HG02840 (cell line): ENCODE data around the gene SCARB1.
"Not testable (repeated sequence)": the region's sequence is repeated elsewhere in the genome, so short reads cannot be mapped to it uniquely, and the experiment has no call there.

Experiments used
- ATAC-seq: cut with Tn5 transposase; IDR thresholded peaks from one replicate; pipeline ENCODE4 v1.9.1; 2021; ENCODE audit warnings: mild to moderate bottlenecking, moderate library complexity, moderate number of reproducible peaks; ENCODE audit not compliant: unreplicated experiment, low FRiP score

The SCARB1 gene, protein sequence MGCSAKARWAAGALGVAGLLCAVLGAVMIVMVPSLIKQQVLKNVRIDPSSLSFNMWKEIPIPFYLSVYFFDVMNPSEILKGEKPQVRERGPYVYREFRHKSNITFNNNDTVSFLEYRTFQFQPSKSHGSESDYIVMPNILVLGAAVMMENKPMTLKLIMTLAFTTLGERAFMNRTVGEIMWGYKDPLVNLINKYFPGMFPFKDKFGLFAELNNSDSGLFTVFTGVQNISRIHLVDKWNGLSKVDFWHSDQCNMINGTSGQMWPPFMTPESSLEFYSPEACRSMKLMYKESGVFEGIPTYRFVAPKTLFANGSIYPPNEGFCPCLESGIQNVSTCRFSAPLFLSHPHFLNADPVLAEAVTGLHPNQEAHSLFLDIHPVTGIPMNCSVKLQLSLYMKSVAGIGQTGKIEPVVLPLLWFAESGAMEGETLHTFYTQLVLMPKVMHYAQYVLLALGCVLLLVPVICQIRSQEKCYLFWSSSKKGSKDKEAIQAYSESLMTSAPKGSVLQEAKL

DNA sequence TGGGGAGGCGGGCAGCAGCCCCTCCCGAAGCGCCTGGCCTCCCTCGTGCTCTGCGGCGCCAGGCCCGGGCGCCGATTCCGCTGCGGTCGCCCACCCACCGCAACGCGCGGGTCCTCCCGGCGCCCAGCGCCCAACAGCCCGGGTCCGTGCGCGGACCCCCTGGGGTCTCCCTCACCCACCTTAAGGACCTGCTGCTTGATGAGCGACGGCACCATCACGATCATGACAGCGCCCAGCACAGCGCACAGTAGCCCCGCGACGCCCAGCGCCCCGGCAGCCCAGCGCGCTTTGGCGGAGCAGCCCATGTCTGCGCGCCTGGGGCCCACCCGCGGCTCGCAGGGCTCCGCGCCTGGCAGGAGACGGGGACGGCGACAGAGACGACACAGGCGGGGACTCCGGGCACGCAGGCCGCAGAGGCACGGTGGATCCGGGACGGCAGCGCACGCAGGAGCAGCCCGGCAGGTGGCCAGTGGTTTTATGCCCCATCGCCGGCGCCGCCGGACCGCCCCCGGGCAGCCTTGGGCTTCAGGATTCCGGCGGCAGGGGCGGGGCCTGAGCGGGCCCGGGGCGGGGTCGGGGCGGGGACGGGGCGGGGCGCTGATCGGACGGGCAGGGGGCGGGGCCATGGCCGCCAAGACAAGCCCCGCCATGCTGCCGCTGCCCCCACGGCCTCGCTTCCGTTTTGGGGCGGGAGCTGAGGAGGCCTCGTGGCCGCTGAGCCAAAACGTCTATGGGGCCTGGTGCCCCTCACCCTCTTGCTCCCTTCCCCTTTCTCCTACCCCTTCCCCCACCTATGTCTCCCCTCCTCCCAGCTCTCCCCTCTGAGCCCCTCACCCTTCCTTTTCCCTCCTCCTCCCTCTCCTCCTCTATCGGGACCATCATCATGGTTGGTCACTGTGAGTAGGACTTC is at the start of gene SCARB1:
SCARB1 (minus strand) TSS at position 449 of the 910 bp plus-strand sequence; CDS start at position 305, 144 bp downstream.
- ATAC-seq, result peak; percentile 64

DNA sequence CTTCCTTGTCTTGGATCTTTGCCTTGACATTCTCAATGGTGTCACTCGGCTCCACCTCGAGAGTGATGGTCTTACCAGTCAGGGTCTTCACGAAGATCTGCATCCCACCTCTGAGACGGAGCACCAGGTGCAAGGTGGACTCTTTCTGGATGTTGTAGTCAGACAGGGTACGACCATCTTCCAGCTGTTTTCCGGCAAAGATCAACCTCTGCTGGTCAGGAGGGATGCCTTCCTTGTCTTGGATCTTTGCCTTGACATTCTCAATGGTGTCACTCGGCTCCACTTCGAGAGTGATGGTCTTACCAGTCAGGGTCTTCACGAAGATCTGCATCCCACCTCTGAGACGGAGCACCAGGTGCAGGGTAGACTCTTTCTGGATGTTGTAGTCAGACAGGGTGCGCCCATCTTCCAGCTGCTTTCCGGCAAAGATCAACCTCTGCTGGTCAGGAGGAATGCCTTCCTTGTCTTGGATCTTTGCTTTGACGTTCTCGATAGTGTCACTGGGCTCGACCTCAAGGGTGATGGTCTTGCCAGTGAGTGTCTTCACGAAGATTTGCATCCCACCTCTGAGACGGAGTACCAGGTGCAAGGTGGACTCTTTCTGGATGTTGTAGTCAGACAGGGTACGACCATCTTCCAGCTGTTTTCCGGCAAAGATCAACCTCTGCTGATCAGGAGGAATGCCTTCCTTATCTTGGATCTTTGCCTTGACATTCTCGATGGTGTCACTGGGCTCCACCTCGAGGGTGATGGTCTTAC is 49.0 kb upstream of the SCARB1 start:
- ATAC-seq, result not testable (repeated sequence)

DNA sequence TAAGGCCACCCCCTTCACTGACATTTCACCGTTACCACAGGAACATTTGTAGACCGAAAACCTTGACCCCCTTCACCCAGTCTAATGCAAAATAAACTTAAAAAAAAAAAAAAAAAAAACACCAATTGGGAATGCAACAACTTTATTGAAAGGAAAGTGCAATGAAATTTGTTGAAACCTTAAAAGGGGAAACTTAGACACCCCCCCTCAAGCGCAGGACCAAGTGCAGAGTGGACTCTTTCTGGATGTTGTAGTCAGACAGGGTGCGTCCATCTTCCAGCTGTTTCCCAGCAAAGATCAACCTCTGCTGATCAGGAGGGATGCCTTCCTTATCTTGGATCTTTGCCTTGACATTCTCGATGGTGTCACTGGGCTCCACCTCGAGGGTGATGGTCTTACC is 47.9 kb upstream of the SCARB1 start:
- ATAC-seq, result not testable (repeated sequence)

DNA sequence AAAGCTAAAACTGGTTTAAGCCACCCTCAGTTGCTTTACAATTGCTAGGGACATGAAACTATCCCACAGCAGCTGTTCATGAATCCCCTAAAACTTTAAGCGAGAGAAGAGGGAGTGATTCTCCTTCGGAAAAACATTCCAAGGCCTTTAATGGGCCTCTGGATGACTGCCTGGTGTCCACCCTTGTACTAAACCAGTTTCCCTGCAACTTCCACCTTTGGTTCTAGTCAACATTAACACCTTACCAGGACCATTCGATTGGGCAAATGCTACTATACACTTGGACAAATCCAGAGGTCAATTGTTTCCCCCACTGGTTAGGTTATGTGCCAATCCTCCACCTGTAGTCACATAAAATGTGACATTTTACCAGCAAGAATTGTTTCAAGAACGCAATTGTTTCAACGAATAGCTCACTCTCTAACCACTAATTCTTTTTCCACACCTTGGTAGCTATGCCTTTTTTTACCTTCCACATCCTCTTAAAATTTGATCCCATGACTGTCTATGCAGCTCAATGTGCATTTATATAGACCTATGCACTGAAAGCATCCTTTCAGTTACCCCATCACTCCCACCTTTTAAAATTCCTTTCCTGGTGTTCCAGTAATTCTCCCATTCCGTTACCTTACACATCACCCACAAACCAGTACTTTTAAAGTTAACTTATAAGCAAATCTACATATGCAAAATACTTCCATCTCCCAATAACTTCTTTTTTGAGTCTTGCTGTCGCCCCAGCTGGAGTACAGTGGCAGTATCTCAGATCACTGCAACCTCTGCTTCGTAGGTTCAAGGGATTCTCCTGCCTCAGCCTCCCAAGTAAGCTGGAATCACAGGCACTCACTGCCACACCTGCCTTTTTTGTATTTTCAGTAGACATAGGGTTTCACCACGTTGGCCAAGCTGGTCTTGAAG is 47.2 kb upstream of the SCARB1 start:
- ATAC-seq, result no peak

DNA sequence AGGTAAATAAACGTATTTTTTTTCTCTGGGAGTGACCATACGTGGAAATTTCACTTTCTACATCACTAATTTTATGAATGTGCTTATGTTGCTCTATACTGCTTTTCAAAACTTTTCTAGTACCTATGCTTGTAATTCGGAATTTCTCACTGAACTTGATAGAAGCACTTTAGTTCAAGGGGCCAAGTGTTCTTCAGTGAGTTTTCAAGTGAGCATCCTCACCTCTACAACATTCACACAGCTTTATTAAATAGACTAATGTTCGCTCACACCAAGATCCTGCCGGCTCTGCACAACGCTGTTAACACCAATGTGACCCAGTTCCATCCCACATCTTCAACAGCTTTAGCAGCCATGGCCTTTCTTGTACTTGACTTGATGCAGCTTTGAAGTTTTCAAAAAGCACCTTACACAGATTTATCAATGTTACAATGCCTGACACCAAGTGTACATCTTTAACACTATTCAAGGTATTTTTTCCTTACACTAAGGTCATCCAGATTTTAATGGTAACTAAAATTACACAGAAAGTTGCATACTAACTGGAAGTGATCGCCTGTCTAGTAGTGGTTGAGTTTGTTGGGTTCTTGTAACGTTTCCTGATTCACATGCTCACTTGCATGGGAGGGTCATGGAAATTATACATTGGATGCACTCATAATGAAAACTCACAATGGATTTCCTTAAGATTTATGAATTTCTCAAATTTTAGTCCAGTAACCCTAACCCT is 46.3 kb upstream of the SCARB1 start:
- ATAC-seq, result no peak

DNA sequence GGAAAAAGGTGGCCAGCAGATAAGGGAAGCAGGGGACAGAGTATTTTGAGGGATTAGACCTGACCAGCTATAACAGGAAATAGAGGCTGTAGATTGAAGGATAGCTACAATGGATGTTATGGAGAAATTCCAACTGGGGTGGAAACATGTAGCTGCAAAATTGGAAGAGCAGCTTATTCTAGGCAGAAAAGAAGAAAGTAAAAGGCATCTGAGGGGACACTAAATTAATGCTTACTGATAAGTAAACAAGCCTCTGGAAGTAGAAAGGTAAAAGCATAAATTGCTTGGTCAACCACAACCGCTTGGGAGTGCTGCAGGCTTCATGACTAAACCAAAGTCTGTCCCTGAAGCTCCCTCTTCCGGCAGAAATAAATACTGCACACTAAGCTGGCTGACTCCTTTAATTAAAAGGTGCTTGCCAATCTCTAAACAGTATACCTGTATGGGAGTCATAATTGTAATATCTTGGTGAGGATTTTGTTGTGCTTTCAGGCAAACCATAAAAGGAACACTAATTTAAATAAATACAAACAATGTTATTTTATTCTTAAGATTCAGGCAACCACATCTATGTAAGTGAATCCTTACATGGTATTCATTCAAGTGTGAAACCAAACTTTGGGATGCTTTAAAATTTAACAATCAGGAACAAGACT is 43.1 kb upstream of the SCARB1 start:
- ATAC-seq, result peak; percentile 55

DNA sequence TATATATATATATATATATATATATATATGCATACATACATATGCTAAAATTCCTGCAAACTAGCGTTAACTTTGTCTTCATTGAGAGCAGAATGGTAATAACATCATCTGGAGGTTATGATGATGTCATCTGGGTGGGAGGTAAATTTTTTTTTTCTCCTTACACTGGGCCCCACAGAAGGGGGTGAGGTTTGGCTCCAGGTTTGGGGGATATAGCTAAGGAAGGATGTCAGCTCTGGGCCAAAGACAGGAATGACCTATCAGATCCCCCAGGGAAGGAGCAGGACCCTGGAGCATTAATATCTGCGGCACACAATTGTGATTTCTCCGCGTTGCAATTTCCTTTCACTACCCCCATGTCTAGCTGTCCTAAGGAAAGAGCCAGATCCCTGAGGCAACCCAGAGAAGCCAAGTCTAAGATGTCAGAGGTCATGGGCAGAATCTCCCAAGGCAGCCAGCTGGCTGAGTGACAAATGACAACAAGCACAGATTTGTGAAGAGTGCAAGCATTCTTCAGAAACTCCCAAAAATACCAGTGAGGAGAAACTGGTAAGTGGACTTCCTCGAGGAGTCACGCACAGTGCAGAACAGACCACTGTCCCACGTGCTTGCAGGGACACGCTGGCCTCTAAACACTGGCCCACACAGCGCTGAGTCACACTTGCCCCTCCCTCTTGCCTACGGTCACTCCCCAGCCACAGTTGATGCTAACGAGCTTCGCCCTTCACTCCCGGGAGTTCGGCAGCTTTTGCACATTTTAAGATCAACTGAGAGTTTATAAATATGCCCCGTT is 40.8 kb upstream of the SCARB1 start:
- no peak for ATAC-seq

DNA sequence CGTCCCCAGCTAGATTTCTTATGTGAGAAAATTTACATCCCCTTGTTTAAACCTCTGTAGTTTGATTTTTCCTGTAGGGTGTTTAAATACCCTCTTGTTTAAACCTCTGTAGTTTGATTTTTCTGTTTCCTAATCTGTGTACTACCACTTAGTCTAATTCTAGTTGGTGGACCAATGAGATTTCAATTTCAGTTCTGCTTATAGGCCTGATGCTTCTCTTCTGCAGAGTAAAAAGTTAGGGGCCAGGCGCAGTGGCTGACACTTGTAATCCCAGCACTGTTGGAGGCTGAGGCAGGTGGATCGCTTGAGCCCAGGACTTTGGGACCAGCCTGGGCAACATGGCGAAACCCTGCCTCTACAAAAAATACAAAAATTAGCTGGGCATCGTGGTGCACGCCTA is 39.3 kb upstream of the SCARB1 start:
- no peak for ATAC-seq

DNA sequence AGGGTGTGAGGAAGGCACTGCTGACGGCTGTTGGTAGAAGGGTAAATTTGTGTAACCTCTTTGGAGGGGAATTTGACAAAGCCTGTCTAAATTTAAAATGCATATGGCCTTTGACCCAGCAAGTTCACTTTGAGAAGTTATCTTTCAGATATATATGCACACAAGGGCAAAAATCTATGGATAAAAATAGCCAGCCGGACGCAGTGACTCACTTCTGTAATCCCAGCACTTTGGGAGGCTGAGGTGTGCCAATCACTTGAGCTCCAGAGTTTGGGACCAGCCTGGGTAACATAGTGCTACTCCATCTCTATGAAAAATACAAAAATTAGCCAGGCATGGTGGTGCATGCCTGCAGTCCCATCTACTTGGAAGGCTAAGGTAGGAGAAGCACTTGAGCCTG is 37.3 kb upstream of the SCARB1 start:
- ATAC-seq, result no peak

DNA sequence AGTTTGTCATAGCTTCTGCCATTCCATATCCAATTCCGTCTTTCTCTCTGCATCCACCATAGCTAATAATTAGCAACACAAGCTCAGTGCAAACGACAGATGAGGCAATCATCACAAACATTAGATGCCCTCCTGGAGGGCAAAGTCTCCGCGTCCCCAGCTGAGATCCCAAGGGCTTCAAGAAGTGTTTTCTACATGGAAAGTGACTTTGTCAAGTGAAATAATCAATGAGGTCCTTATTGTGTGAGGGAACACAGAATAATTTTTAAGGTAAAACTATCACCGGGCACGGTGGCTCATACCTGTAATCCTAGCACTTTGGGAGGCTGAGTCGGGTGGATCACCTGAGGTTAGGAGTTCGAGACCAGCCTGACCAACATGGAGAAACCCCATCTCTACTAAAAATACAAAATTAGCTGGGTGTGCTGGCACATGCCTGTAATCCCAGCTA is 36.7 kb upstream of the SCARB1 start:
- ATAC-seq, result not testable (repeated sequence)

DNA sequence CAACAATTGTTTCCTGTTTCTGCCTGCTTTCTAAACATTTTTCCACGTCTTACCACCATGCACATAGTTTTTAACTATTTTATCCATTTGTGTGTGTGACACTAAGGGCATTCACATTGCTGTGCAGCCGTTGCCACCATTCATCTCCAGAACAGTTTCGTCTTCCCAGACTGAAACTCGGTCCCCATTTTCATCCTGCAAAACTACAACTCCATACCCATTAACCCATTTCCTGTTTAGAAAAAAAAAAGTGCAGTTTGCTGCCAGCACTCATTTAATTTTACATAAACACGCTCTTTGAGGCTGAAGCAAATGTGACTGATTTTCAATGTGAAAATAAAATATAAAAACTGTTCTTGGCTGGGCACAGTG is 35.2 kb upstream of the SCARB1 start:
- ATAC-seq, result no peak

DNA sequence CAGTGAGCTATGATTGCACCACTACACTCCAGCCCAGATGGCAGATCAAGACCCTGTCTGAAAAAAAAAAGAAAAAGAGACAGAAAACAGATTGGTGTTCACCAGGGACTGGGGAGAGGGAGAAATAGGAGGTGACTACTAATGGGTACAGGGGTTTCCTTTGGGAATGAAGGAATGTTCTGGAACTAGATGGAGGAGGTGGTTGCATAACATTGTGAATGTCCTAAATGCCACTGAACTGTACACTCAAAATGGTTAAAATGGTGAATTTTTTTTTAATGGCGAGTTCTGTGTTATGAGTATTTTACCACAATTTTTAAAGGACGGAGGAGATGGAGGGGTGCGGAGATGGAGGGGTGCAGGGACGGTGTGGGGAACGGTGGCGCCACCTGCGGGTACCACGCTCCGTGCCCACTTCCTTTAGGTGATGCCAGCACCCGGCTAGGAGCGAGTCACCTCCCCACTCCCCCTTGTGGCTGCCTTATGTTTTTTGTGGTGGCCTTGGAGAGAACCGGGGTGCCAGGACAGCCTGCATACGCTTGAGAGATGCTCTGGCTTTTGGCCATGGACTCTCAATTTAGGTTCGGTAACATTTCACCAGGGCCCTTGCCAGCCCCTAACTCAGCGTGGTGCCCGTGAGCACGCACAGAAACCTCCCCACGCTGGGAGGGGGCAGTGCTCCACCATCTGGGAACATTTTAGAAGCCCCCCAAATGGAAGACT is 34.7 kb upstream of the SCARB1 start:
- ATAC-seq, result no peak

DNA sequence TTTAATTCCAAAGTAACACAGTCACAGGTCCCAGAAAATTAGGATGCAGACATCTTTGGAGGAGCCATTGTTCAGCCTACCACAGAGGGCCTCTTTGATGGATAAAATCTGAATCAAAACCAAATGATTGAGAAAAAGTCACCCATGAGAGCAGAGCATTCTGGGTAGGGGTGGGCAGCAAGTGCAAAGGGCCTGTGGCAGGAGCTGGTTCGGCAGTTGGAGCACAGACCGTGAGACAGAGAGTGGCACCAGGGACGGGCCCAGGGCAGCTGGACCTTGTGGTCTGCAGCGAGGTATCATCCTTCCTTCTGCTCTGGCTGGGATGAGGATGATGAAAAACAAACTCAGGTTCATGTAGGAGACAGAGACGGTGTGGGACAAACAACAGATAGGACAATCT is 32.8 kb upstream of the SCARB1 start:
- ATAC-seq, result no peak

DNA sequence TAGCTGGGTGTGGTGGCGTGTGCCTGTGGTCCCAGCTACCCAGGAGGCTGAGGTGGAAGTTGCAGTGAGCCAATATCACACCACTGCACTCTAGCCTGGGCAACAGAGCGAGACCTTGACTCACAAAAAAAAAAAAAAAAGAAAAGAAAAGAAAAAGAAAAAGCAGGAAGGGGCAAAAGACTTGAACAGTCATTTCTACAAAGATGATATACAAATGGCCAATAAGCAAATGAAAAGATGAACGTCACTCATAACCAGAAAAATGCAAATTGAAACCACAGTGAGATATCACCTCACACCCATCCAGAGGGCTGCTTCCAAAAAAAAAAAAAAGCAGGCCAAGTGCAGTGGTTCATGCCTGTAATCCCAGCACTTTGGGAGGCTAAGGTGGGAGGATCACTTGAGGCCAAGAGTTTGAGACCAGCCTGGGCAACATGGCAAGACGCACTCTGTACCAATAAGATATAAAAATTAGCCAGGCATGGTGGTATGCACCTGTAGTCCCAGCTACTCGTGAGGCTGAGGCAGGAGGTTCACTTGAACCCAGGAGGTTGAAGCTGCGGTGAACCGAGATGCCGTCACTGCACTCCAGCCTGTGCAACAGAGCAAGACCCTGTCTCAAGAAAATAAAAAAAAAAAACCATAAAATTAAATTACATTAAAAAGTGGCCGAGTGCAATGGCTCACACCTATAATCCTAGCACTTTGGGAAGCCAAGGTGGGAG is 30.3 kb upstream of the SCARB1 start:
- ATAC-seq, result peak; percentile 61

DNA sequence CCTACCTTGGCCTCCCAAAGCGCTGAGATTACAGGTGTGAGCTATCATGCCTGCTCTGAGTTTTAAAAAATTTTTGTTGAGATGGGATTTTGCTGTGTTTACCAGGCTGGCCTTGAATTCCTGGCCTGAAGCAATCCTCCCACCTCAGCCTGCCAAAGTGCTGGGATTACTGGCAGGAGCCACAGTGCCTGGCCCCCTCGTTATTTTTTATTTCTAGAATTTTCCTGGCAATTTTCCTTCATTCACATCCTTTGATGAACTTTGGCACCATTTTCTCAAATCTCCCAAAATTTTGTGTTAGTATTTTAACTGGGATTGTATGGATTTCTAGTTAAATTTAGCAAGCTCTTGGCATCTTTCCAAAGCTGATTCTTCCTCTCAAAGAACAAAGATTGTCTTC is 24.6 kb upstream of the SCARB1 start:
- no peak for ATAC-seq

DNA sequence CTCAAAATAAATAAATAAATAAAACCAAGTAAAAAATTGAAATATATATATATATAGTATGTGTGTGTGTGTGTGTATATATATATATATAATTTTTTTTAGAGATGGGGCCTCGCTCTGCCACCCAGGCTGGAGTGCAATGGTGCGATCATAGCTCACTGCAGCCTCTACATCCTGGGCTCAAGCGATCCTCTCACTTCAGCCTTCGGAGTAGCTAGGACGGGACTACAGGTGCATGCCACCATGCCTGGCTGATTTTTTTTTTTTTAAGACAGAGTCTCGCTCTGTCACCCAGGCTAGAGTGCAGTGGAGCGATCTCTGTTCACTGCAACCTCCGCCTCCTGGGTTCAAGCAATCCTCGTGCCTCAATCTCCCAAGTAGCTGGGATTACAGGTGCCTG is 24.1 kb upstream of the SCARB1 start:
- ATAC-seq, result not testable (repeated sequence)
